ENCODE measurements around the gene BZW1.

The BZW1 gene

GRCh38 chr2:200828104-200828503 lies 16.4 kb downstream of the BZW1 start:
- Histone ChIP-seq H3K27me3 (ENCODE audit: control insufficient read depth, insufficient read depth, low read length, poor library complexity, severe bottlenecking) (no peaks in the 10 kb centered on the region), H3K4me3 (ENCODE audit: insufficient read depth, low read depth, low read length) (no peak overlapping the region), H3K9me3 (ENCODE audit: control insufficient read depth, low read length) (no peaks in the 10 kb centered on the region), H3K27ac (ENCODE audit: insufficient read depth, low read depth, low read length, poor library complexity, severe bottlenecking) (no peak overlapping the region), H3K36me3 (ENCODE audit: control insufficient read depth, insufficient read depth, low read length) (no peaks in the 10 kb centered on the region), H3K4me1 (ENCODE audit: control insufficient read depth, insufficient read depth, low read length) (no peaks in the 10 kb centered on the region)
- WGBS, 2 experiments: 88 to 96% methylated on average over 2 of the region's 2 CpGs

GRCh38 chr2:200828572-200829257 lies 17.0 kb downstream of the BZW1 start:
- Histone ChIP-seq H3K36me3 (ENCODE audit: control insufficient read depth, insufficient read depth, low read length) (no peaks in the 10 kb centered on the region), H3K4me3 (ENCODE audit: insufficient read depth, low read depth, low read length) (no peak overlapping the region), H3K4me1 (ENCODE audit: control insufficient read depth, insufficient read depth, low read length) (no peaks in the 10 kb centered on the region), H3K27ac (ENCODE audit: insufficient read depth, low read depth, low read length, poor library complexity, severe bottlenecking) (no peak overlapping the region), H3K9me3 (ENCODE audit: control insufficient read depth, low read length) (no peaks in the 10 kb centered on the region), H3K27me3 (ENCODE audit: control insufficient read depth, insufficient read depth, low read length, poor library complexity, severe bottlenecking) (no peaks in the 10 kb centered on the region)
- 93 to 95% methylated on average over 9 of the region's 9 CpGs for WGBS, 2 experiments

GRCh38 chr2:200829258-200829655 lies 17.5 kb downstream of the BZW1 start:
- Histone ChIP-seq H3K4me3 (ENCODE audit: insufficient read depth, low read depth, low read length) (no peak overlapping the region), H3K36me3 (ENCODE audit: control insufficient read depth, insufficient read depth, low read length) (no peaks in the 10 kb centered on the region), H3K27me3 (ENCODE audit: control insufficient read depth, insufficient read depth, low read length, poor library complexity, severe bottlenecking) (no peaks in the 10 kb centered on the region), H3K27ac (ENCODE audit: insufficient read depth, low read depth, low read length, poor library complexity, severe bottlenecking) (no peak overlapping the region), H3K9me3 (ENCODE audit: control insufficient read depth, low read length) (no peaks in the 10 kb centered on the region), H3K4me1 (ENCODE audit: control insufficient read depth, insufficient read depth, low read length) (no peaks in the 10 kb centered on the region)
- 87 to 98% methylated on average over 2 of the region's 2 CpGs for WGBS, 2 experiments

GRCh38 chr2:200834701-200835100 lies 23.0 kb downstream of the BZW1 start:
- peaks cover 2% of the 10 kb centered on the region for H3K9me3 ChIP-seq (ENCODE audit: control insufficient read depth, low read length)
- H3K27me3 ChIP-seq (ENCODE audit: control insufficient read depth, insufficient read depth, low read length, poor library complexity, severe bottlenecking): no peaks in the 10 kb centered on the region
- H3K27ac ChIP-seq (ENCODE audit: insufficient read depth, low read depth, low read length, poor library complexity, severe bottlenecking): no peak overlapping the region
- 92 to 95% methylated on average over 4 of the region's 4 CpGs for WGBS, 2 experiments
- no peaks in the 10 kb centered on the region for H3K36me3 ChIP-seq (ENCODE audit: control insufficient read depth, insufficient read depth, low read length)
- H3K4me3 ChIP-seq (ENCODE audit: insufficient read depth, low read depth, low read length): no peak overlapping the region
- no peaks in the 10 kb centered on the region for H3K4me1 ChIP-seq (ENCODE audit: control insufficient read depth, insufficient read depth, low read length)

GRCh38 chr2:200839513-200839912 lies 27.8 kb downstream of the BZW1 start:
- Histone ChIP-seq H3K27ac (ENCODE audit: insufficient read depth, low read depth, low read length, poor library complexity, severe bottlenecking) (no peak overlapping the region), H3K4me1 (ENCODE audit: control insufficient read depth, insufficient read depth, low read length) (no peaks in the 10 kb centered on the region), H3K9me3 (ENCODE audit: control insufficient read depth, low read length) (peaks cover 2% of the 10 kb centered on the region), H3K27me3 (ENCODE audit: control insufficient read depth, insufficient read depth, low read length, poor library complexity, severe bottlenecking) (no peaks in the 10 kb centered on the region), H3K4me3 (ENCODE audit: insufficient read depth, low read depth, low read length) (no peak overlapping the region), H3K36me3 (ENCODE audit: control insufficient read depth, insufficient read depth, low read length) (no peaks in the 10 kb centered on the region)
- 86 to 87% methylated on average over 3 of the region's 3 CpGs for WGBS, 2 experiments

- no peaks in the 10 kb centered on the region for H3K27me3 ChIP-seq (ENCODE audit: control insufficient read depth, insufficient read depth, low read length, poor library complexity, severe bottlenecking)
- no peaks in the 10 kb centered on the region for H3K36me3 ChIP-seq (ENCODE audit: control insufficient read depth, insufficient read depth, low read length)
- no peaks in the 10 kb centered on the region for H3K4me1 ChIP-seq (ENCODE audit: control insufficient read depth, insufficient read depth, low read length)
- no peak overlapping the region for H3K27ac ChIP-seq (ENCODE audit: insufficient read depth, low read depth, low read length, poor library complexity, severe bottlenecking)
- WGBS, 2 experiments: 95% methylated on average over 24 of the region's 24 CpGs
- no peaks in the 10 kb centered on the region for H3K9me3 ChIP-seq (ENCODE audit: control insufficient read depth, low read length)
- H3K4me3 ChIP-seq (ENCODE audit: insufficient read depth, low read depth, low read length): no peak overlapping the region
These were observed 32.6 kb downstream of the BZW1 start for GRCh38 chr2:200843993-200844948.

GRCh38 chr2:200845194-200845593 lies 33.5 kb downstream of the BZW1 start:
- Histone ChIP-seq H3K27ac (ENCODE audit: insufficient read depth, low read depth, low read length, poor library complexity, severe bottlenecking) (no peak overlapping the region), H3K36me3 (ENCODE audit: control insufficient read depth, insufficient read depth, low read length) (no peaks in the 10 kb centered on the region), H3K27me3 (ENCODE audit: control insufficient read depth, insufficient read depth, low read length, poor library complexity, severe bottlenecking) (no peaks in the 10 kb centered on the region), H3K4me3 (ENCODE audit: insufficient read depth, low read depth, low read length) (no peak overlapping the region), H3K9me3 (ENCODE audit: control insufficient read depth, low read length) (no peaks in the 10 kb centered on the region), H3K4me1 (ENCODE audit: control insufficient read depth, insufficient read depth, low read length) (no peaks in the 10 kb centered on the region)
- 93 to 94% methylated on average over 5 of the region's 5 CpGs for WGBS, 2 experiments

- no peaks in the 10 kb centered on the region for H3K9me3 ChIP-seq (ENCODE audit: control insufficient read depth, low read length)
- WGBS, 2 experiments: 91 to 92% methylated on average over 10 of the region's 10 CpGs
- H3K27me3 ChIP-seq (ENCODE audit: control insufficient read depth, insufficient read depth, low read length, poor library complexity, severe bottlenecking): no peaks in the 10 kb centered on the region
- no peak overlapping the region for H3K27ac ChIP-seq (ENCODE audit: insufficient read depth, low read depth, low read length, poor library complexity, severe bottlenecking)
- H3K4me3 ChIP-seq (ENCODE audit: insufficient read depth, low read depth, low read length): no peak overlapping the region
- H3K4me1 ChIP-seq (ENCODE audit: control insufficient read depth, insufficient read depth, low read length): no peaks in the 10 kb centered on the region
- no peaks in the 10 kb centered on the region for H3K36me3 ChIP-seq (ENCODE audit: control insufficient read depth, insufficient read depth, low read length)
These were observed 34.1 kb downstream of the BZW1 start for GRCh38 chr2:200845669-200846325.

- no peaks in the 10 kb centered on the region for H3K9me3 ChIP-seq (ENCODE audit: control insufficient read depth, low read length)
- no peak overlapping the region for H3K4me3 ChIP-seq (ENCODE audit: insufficient read depth, low read depth, low read length)
- H3K27me3 ChIP-seq (ENCODE audit: control insufficient read depth, insufficient read depth, low read length, poor library complexity, severe bottlenecking): no peaks in the 10 kb centered on the region
- peaks cover 9% of the 10 kb centered on the region for H3K36me3 ChIP-seq (ENCODE audit: control insufficient read depth, insufficient read depth, low read length)
- no peak overlapping the region for H3K27ac ChIP-seq (ENCODE audit: insufficient read depth, low read depth, low read length, poor library complexity, severe bottlenecking)
- H3K4me1 ChIP-seq (ENCODE audit: control insufficient read depth, insufficient read depth, low read length): no peaks in the 10 kb centered on the region
These were observed 35.6 kb downstream of the BZW1 start for GRCh38 chr2:200847269-200847668.

GRCh38 chr2:200847939-200848338 lies 36.2 kb downstream of the BZW1 start:
- Histone ChIP-seq H3K27ac (ENCODE audit: insufficient read depth, low read depth, low read length, poor library complexity, severe bottlenecking) (no peak overlapping the region), H3K9me3 (ENCODE audit: control insufficient read depth, low read length) (no peaks in the 10 kb centered on the region), H3K4me3 (ENCODE audit: insufficient read depth, low read depth, low read length) (no peak overlapping the region), H3K36me3 (ENCODE audit: control insufficient read depth, insufficient read depth, low read length) (peaks cover 14% of the 10 kb centered on the region), H3K27me3 (ENCODE audit: control insufficient read depth, insufficient read depth, low read length, poor library complexity, severe bottlenecking) (no peaks in the 10 kb centered on the region), H3K4me1 (ENCODE audit: control insufficient read depth, insufficient read depth, low read length) (no peaks in the 10 kb centered on the region)
- WGBS, 2 experiments: 63 to 81% methylated on average over 4 of the region's 4 CpGs

All from ectodermal cell (in vitro differentiated cells).